A673 (cell line): ENCODE results near the gene TPM2. TPM values are rescaled to one million over a fixed set of nuclear protein-coding genes. Genes with fewer than 3 reads are reported as not detected.

Experiments used
- BruUV-seq: library from RNA; stranded (reverse); fragments of 400-500 nt; replicated peaks from 2 replicates; lab custom pipeline; 2021; lab: Mats Ljungman, UMichigan
- CTCF ChIA-PET: fragments of 300-600 bp; sonication (Branson Sonifier 250); formaldehyde crosslinking; loops from one replicate; lab custom pipeline; 2022; ENCODE audit warnings: antibody characterized with exemption; lab: Charles Lee
- POLR2A ChIA-PET: fragments of 300-600 bp; sonication (Branson Sonifier 250); formaldehyde crosslinking; loops from one replicate; lab custom pipeline; 2022; ENCODE audit warnings: antibody characterized with exemption; ENCODE audit not compliant: low non-redundant PET; lab: Charles Lee
- DNase-seq: peaks from one replicate; pipeline ENCODE4 v3.0.0-alpha.2; 2015; ENCODE audit warnings: low spot score
- H3K27ac ChIP-seq: fragments of 200-600 bp; sonication (generic); 2 replicates; pipeline ENCODE4 v1.5.1; 2016; ENCODE audit warnings: mixed run types, low read depth, mild to moderate bottlenecking, mixed read lengths, antibody characterized with exemption, low read length; ENCODE audit not compliant: poor library complexity, severe bottlenecking
- H3K27me3 ChIP-seq: fragments of 200-600 bp; sonication (generic); replicated peaks from 2 replicates; pipeline ENCODE4 v1.6.1; 2017; ENCODE audit warnings: mixed run types, low read depth, mild to moderate bottlenecking, mixed read lengths, antibody characterized with exemption, low read length; ENCODE audit not compliant: insufficient read depth, poor library complexity
- H3K36me3 ChIP-seq: fragments of 200-600 bp; sonication (generic); 2 replicates; pipeline ENCODE4 v1.6.1; 2016; ENCODE audit warnings: mixed run types, mild to moderate bottlenecking, mixed read lengths, antibody characterized with exemption, low read length; ENCODE audit not compliant: insufficient read depth, poor library complexity, severe bottlenecking
- H3K4me1 ChIP-seq: fragments of 200-600 bp; sonication (generic); 2 replicates; pipeline ENCODE4 v1.6.1; 2017; ENCODE audit warnings: mixed run types, mild to moderate bottlenecking, mixed read lengths, antibody characterized with exemption, low read length; ENCODE audit not compliant: insufficient read depth, poor library complexity, severe bottlenecking
- H3K4me3 ChIP-seq: fragments of 200-600 bp; sonication (generic); 2 replicates; pipeline ENCODE4 v1.5.1; 2016; ENCODE audit warnings: low read depth, mixed run types, mild to moderate bottlenecking, mixed read lengths, low read length; ENCODE audit not compliant: poor library complexity, severe bottlenecking
- H3K9me3 ChIP-seq: fragments of 200-600 bp; sonication (generic); 2 replicates; pipeline ENCODE4 v1.6.1; 2016; ENCODE audit warnings: mixed run types, low read depth, mild to moderate bottlenecking, mixed read lengths, antibody characterized with exemption, low read length; ENCODE audit not compliant: poor library complexity, severe bottlenecking
- CTCF ChIP-seq: fragments of 300-800, 200-600 bp; sonication (generic); conservative IDR thresholded peaks from 2 replicates; pipeline ENCODE4 v1.5.1; 2017; ENCODE audit warnings: low read depth, mild to moderate bottlenecking, antibody characterized with exemption, low read length, moderate library complexity, mixed read lengths
- EZH2 ChIP-seq: fragments of 200-600 bp; sonication (generic); IDR thresholded peaks from 2 replicates; pipeline ENCODE4 v1.6.1; 2017; ENCODE audit warnings: borderline replicate concordance, low read depth, mild to moderate bottlenecking, mixed read lengths, antibody characterized with exemption, low read length; ENCODE audit not compliant: poor library complexity, severe bottlenecking
- intact Hi-C: fragments of 100-400 bp; cut with micrococcal nuclease; formaldehyde crosslinking; loops from one replicate; pipeline ENCODE4 v1.10.0; 2022; ENCODE audit not compliant: unreplicated experiment
- total RNA-seq: library from RNA; stranded (reverse); gene quantifications from 2 replicates; pipeline ENCODE4 v1.2.3, GENCODE V29; 2021

The TPM2 gene
- total RNA-seq, 1 experiment from 2014 or later: 44.3 TPM

GRCh38 chr9:35679091-35679490, 10.6 kb downstream of the TPM2 start:
- no peaks in the 10 kb centered on the region for H3K27me3 ChIP-seq
- intact Hi-C loops: no loop called here
- no peaks in the 10 kb centered on the region for H3K36me3 ChIP-seq
- POLR2A ChIA-PET: no interaction called here
- TF ChIP-seq EZH2 (no peak), CTCF (no peak)
- no peak for DNase-seq
- BruUV-seq: no TSS peak
- H3K27ac ChIP-seq: no peak overlapping the region
- H3K4me3 ChIP-seq: no peak overlapping the region
- CTCF ChIA-PET: no interaction called here
- no peaks in the 10 kb centered on the region for H3K9me3 ChIP-seq
- no peaks in the 10 kb centered on the region for H3K4me1 ChIP-seq

GRCh38 chr9:35675732-35676392, 13.9 kb downstream of the TPM2 start:
- Histone ChIP-seq H3K4me1 (no peaks in the 10 kb centered on the region), H3K4me3 (peak overlapping the region; percentile 44), H3K27ac (peak overlapping the region; percentile 19), H3K9me3 (no peaks in the 10 kb centered on the region), H3K36me3 (no peaks in the 10 kb centered on the region), H3K27me3 (no peaks in the 10 kb centered on the region)
- ChIA-PET POLR2A (interaction anchor here (0.6 kb wide), 2 partner anchors 14 to 80 kb away, joined by 3 to 4 read pairs; no protein-coding TSS in a partner anchor), CTCF (interaction anchor here (0.7 kb wide), 1 partner anchor 65 kb away, joined by 3 read pairs; no protein-coding TSS in a partner anchor)
- BruUV-seq: no TSS peak
- peak; percentile 38 for DNase-seq
- TF ChIP-seq CTCF (no peak), EZH2 (no peak)
- intact Hi-C loops: no loop called here

- H3K27ac ChIP-seq: peak overlapping the region; percentile 19
- no peaks in the 10 kb centered on the region for H3K27me3 ChIP-seq
- BruUV-seq: no TSS peak
- TF ChIP-seq CTCF: no peak
- no peak for TF ChIP-seq EZH2
- H3K9me3 ChIP-seq: no peaks in the 10 kb centered on the region
- no peaks in the 10 kb centered on the region for H3K36me3 ChIP-seq
- DNase-seq: no peak
- intact Hi-C loops: no loop called here
- CTCF ChIA-PET: no interaction called here
- peak overlapping the region; percentile 44 for H3K4me3 ChIP-seq
- H3K4me1 ChIP-seq: no peaks in the 10 kb centered on the region
- POLR2A ChIA-PET: interaction anchor here (0.5 to 0.7 kb wide), 4 partner anchors 15 to 1508 kb away, joined by 3 to 9 read pairs (median 4); no protein-coding TSS in a partner anchor
Measured at GRCh38 chr9:35675204-35675603, 14.5 kb downstream of the TPM2 start.
